ENCODE data around the gene HOOK2. TPM values are rescaled to one million over a fixed set of nuclear protein-coding genes. Genes with fewer than 3 reads are reported as not detected.

The HOOK2 gene
- total and polyA plus RNA-seq, 2 of the 13 experiments (the other 11 are each of a cell fraction or from before 2014, with no cell fraction given) = 9.2 to 12.9 TPM

DNA sequence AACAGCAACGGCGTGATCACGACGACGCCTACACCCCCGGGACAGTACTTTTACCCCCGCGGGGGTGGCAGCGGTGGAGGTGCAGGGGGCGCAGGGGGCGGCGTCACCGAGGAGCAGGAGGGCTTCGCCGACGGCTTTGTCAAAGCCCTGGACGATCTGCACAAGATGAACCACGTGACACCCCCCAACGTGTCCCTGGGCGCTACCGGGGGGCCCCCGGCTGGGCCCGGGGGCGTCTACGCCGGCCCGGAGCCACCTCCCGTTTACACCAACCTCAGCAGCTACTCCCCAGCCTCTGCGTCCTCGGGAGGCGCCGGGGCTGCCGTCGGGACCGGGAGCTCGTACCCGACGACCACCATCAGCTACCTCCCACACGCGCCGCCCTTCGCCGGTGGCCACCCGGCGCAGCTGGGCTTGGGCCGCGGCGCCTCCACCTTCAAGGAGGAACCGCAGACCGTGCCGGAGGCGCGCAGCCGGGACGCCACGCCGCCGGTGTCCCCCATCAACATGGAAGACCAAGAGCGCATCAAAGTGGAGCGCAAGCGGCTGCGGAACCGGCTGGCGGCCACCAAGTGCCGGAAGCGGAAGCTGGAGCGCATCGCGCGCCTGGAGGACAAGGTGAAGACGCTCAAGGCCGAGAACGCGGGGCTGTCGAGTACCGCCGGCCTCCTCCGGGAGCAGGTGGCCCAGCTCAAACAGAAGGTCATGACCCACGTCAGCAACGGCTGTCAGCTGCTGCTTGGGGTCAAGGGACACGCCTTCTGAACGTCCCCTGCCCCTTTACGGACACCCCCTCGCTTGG, 16.9 kb upstream of the HOOK2 start (continued):
- TF ChIP-seq, protein P1, sequence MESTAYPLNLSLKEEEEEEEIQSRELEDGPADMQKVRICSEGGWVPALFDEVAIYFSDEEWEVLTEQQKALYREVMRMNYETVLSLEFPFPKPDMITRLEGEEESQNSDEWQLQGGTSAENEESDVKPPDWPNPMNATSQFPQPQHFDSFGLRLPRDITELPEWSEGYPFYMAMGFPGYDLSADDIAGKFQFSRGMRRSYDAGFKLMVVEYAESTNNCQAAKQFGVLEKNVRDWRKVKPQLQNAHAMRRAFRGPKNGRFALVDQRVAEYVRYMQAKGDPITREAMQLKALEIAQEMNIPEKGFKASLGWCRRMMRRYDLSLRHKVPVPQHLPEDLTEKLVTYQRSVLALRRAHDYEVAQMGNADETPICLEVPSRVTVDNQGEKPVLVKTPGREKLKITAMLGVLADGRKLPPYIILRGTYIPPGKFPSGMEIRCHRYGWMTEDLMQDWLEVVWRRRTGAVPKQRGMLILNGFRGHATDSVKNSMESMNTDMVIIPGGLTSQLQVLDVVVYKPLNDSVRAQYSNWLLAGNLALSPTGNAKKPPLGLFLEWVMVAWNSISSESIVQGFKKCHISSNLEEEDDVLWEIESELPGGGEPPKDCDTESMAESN (CRISPR knock-in tag; conservative IDR thresholded peaks at IDR 0.05) = peak; percentile 92
- TF ChIP-seq ZSCAN20 (CRISPR knock-in tag; IDR thresholded peaks at IDR 0.05; ENCODE audit: borderline replicate concordance) = no peak
- TF ChIP-seq RBFOX2 (IDR thresholded peaks at IDR 0.05; ENCODE audit: low read depth, low read length) = peak; percentile 79
- TF ChIP-seq, protein P2, sequence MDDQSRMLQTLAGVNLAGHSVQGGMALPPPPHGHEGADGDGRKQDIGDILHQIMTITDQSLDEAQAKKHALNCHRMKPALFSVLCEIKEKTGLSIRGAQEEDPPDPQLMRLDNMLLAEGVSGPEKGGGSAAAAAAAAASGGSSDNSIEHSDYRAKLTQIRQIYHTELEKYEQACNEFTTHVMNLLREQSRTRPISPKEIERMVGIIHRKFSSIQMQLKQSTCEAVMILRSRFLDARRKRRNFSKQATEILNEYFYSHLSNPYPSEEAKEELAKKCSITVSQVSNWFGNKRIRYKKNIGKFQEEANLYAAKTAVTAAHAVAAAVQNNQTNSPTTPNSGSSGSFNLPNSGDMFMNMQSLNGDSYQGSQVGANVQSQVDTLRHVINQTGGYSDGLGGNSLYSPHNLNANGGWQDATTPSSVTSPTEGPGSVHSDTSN (CRISPR knock-in tag; IDR thresholded peaks at IDR 0.05; ENCODE audit: borderline replicate concordance) = 0 out of 2 replicates have a peak, but pooled peaks have one; percentile 10
- TF ChIP-seq BRD4 (CRISPR knock-in tag; IDR thresholded peaks at IDR 0.05) = peak; percentile 25; the same call in 1 of the 2 replicates
- TF ChIP-seq REXO4 (CRISPR knock-in tag; IDR thresholded peaks at IDR 0.05; ENCODE audit: borderline replicate concordance) = 0 out of 2 replicates have a peak, but pooled peaks have one; percentile 54
- peak; percentile 37; the same call in 1 of the 2 replicates for TF ChIP-seq KLF15 (CRISPR knock-in tag; IDR thresholded peaks at IDR 0.05; ENCODE audit: borderline replicate concordance)
- TF ChIP-seq ZNF792 (CRISPR knock-in tag; IDR thresholded peaks at IDR 0.05) = peak; percentile 40; the same call in 1 of the 2 replicates
- no peak for TF ChIP-seq ZBTB1 (CRISPR knock-in tag; IDR thresholded peaks at IDR 0.05; ENCODE audit: borderline replicate concordance)
- peak; percentile 94 for TF ChIP-seq HIVEP1 (CRISPR knock-in tag; IDR thresholded peaks at IDR 0.05)
- peak; percentile 38; the same call in 1 of the 2 replicates for TF ChIP-seq ZNF205 (CRISPR knock-in tag; IDR thresholded peaks at IDR 0.05)
- TF ChIP-seq, protein P3, sequence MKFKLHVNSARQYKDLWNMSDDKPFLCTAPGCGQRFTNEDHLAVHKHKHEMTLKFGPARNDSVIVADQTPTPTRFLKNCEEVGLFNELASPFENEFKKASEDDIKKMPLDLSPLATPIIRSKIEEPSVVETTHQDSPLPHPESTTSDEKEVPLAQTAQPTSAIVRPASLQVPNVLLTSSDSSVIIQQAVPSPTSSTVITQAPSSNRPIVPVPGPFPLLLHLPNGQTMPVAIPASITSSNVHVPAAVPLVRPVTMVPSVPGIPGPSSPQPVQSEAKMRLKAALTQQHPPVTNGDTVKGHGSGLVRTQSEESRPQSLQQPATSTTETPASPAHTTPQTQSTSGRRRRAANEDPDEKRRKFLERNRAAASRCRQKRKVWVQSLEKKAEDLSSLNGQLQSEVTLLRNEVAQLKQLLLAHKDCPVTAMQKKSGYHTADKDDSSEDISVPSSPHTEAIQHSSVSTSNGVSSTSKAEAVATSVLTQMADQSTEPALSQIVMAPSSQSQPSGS (CRISPR knock-in tag; IDR thresholded peaks at IDR 0.05) = no peak
- TF ChIP-seq CREB1 (IDR thresholded peaks at IDR 0.05) = no peak
- TF ChIP-seq CREB1 (CRISPR knock-in tag; IDR thresholded peaks at IDR 0.05) = no peak
- TF ChIP-seq THAP11 (CRISPR knock-in tag; IDR thresholded peaks at IDR 0.05) = peak; percentile 71
- TF ChIP-seq, protein P4, sequence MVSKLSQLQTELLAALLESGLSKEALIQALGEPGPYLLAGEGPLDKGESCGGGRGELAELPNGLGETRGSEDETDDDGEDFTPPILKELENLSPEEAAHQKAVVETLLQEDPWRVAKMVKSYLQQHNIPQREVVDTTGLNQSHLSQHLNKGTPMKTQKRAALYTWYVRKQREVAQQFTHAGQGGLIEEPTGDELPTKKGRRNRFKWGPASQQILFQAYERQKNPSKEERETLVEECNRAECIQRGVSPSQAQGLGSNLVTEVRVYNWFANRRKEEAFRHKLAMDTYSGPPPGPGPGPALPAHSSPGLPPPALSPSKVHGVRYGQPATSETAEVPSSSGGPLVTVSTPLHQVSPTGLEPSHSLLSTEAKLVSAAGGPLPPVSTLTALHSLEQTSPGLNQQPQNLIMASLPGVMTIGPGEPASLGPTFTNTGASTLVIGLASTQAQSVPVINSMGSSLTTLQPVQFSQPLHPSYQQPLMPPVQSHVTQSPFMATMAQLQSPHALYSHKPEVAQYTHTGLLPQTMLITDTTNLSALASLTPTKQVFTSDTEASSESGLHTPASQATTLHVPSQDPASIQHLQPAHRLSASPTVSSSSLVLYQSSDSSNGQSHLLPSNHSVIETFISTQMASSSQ (IDR thresholded peaks at IDR 0.05; ENCODE audit: low read depth) = no peak
- TF ChIP-seq, protein P4 (CRISPR knock-in tag; IDR thresholded peaks at IDR 0.05; ENCODE audit: borderline replicate concordance) = peak; percentile 60; the same call in 1 of the 2 replicates

All from HepG2 (cell line).